Liver (tissue), 9 donors: ENCODE measurements around the gene TMEM128. TPM values are rescaled to one million over a fixed set of nuclear protein-coding genes. Genes with fewer than 3 reads are reported as not detected.
A peak's percentile ranks its signal among the peaks of the same experiment; 100 is the strongest.

Experiments
- DNase-seq: peaks from one replicate; pipeline ENCODE4 v3.0.0-alpha.2; 2017; ENCODE audit warnings: low spot score
- H3K27ac ChIP-seq, 2 donors: one replicate each; pipeline ENCODE4 v1.7.0; 2013; ENCODE audit warnings: inconsistent platforms in 2 of 2, low read length in 2 of 2, control low read depth in 1 of 2, low read depth in 1 of 2, mild to moderate bottlenecking in 1 of 2
- H3K27me3 ChIP-seq, 4 donors: one replicate each; pipeline versions ENCODE4 v1.6.1 to v1.7.0; 2013; ENCODE audit warnings: low read length in 3 of 4, inconsistent platforms in 1 of 4, mild to moderate bottlenecking in 1 of 4, moderate library complexity in 1 of 4; ENCODE audit not compliant: control insufficient read depth in 4 of 4, insufficient read depth in 4 of 4
- H3K36me3 ChIP-seq, 4 donors: one replicate each; pipeline versions ENCODE4 v1.6.1 to v1.7.0; 2013; ENCODE audit warnings: low read length in 3 of 4, mild to moderate bottlenecking in 3 of 4, low read depth in 1 of 4, moderate library complexity in 1 of 4; ENCODE audit not compliant: control insufficient read depth in 4 of 4, insufficient read depth in 3 of 4
- H3K4me1 ChIP-seq, 4 donors: one replicate each; pipeline versions ENCODE4 v1.6.1 to v1.7.0; 2013; ENCODE audit warnings: low read length in 3 of 4, mild to moderate bottlenecking in 3 of 4, moderate library complexity in 1 of 4; ENCODE audit not compliant: control insufficient read depth in 4 of 4, insufficient read depth in 4 of 4
- H3K4me3 ChIP-seq, 3 donors: one replicate each; pipeline versions ENCODE4 v1.6.1 to v1.7.0; 2013; ENCODE audit warnings: low read length in 3 of 3, control low read depth in 1 of 3, low read depth in 1 of 3, mild to moderate bottlenecking in 1 of 3
- H3K9ac ChIP-seq, 2 donors: one replicate each; pipeline ENCODE4 v1.7.0; 2013; ENCODE audit warnings: low read length in 2 of 2, mild to moderate bottlenecking in 2 of 2, moderate library complexity in 2 of 2, control low read depth in 1 of 2, low read depth in 1 of 2
- H3K9me3 ChIP-seq, 4 donors: one replicate each; pipeline versions ENCODE4 v1.6.1 to v1.7.0; 2013; ENCODE audit warnings: low read length in 3 of 4; ENCODE audit not compliant: control insufficient read depth in 4 of 4
- ATF3 ChIP-seq: IDR thresholded peaks from 2 replicates; pipeline ENCODE4 v1.6.1; 2016; ENCODE audit warnings: antibody characterized with exemption
- CTCF ChIP-seq: fragments of 150-350 bp; IDR thresholded peaks from 2 replicates; pipeline ENCODE4 v1.5.1; 2017; ENCODE audit warnings: improper control_type of control experiment, low read depth, low read length; ENCODE audit not compliant: missing input control
- EGR1 ChIP-seq, 2 donors: IDR thresholded peaks; 2 replicates each; pipeline ENCODE4 v1.6.1; 2016 to 2018; ENCODE audit warnings: antibody characterized with exemption in 2 of 2, low read depth in 2 of 2
- FOXA1 ChIP-seq: IDR thresholded peaks from 2 replicates; pipeline ENCODE4 v1.6.1; 2016; ENCODE audit warnings: antibody characterized with exemption
- FOXA2 ChIP-seq: IDR thresholded peaks from 2 replicates; pipeline ENCODE4 v1.6.1; 2016; ENCODE audit warnings: antibody characterized with exemption
- GABPA ChIP-seq, 2 donors: IDR thresholded peaks in 1 of 2; conservative IDR thresholded peaks in 1 of 2; 2 replicates each; pipeline ENCODE4 v1.6.1; 2016; ENCODE audit warnings: antibody characterized with exemption in 2 of 2, mild to moderate bottlenecking in 1 of 2, moderate library complexity in 1 of 2
- HNF4A ChIP-seq, 2 donors: conservative IDR thresholded peaks; 2 replicates each; pipeline ENCODE4 v1.6.1; 2016; ENCODE audit warnings: antibody characterized with exemption in 2 of 2, mild to moderate bottlenecking in 2 of 2
- HNF4G ChIP-seq: IDR thresholded peaks from 2 replicates; pipeline ENCODE4 v1.6.1; 2016; ENCODE audit warnings: antibody characterized with exemption
- JUND ChIP-seq, 2 donors: IDR thresholded peaks; 2 replicates each; pipeline ENCODE4 v1.6.1; 2016; ENCODE audit warnings: antibody characterized with exemption in 2 of 2
- MAX ChIP-seq: IDR thresholded peaks from 2 replicates; pipeline ENCODE4 v1.6.1; 2016; ENCODE audit warnings: antibody characterized with exemption
- NR2F2 ChIP-seq: IDR thresholded peaks from 2 replicates; pipeline ENCODE4 v1.6.1; 2016; ENCODE audit warnings: antibody characterized with exemption
- RAD21 ChIP-seq, 2 donors: IDR thresholded peaks; 2 replicates each; pipeline ENCODE4 v1.6.1; 2016; ENCODE audit warnings: antibody characterized with exemption in 2 of 2, mild to moderate bottlenecking in 2 of 2
- RXRA ChIP-seq, 2 donors: IDR thresholded peaks; 2 replicates each; pipeline ENCODE4 v1.6.1; 2017 to 2018; ENCODE audit warnings: antibody characterized with exemption in 2 of 2, mild to moderate bottlenecking in 1 of 2
- SP1 ChIP-seq: IDR thresholded peaks from 2 replicates; pipeline ENCODE4 v1.6.1; 2018; ENCODE audit warnings: antibody characterized with exemption, mild to moderate bottlenecking
- TAF1 ChIP-seq: conservative IDR thresholded peaks from 2 replicates; pipeline ENCODE4 v1.6.1; 2016; ENCODE audit warnings: antibody characterized with exemption, mild to moderate bottlenecking
- YY1 ChIP-seq: IDR thresholded peaks from 2 replicates; pipeline ENCODE4 v1.6.1; 2016; ENCODE audit warnings: antibody characterized with exemption, mild to moderate bottlenecking
- WGBS: extraction: QIAGEN DNeasy Blood & Tissue Kit; methylation state at CpG from one replicate; pipeline ENCODE4 v1.1.7; 2013; 5-methylcytosine and 5-hydroxymethylcytosine counted together
- polyA plus RNA-seq, 2 donors: library from polyadenylated mRNA; stranded (reverse) in 1 of 2; unstranded in 1 of 2; fragments of 200-250 nt in 1 of 2; fragments of >200 nt in 1 of 2; fragmentation: Nextera tagmentation in 1 of 2; extraction: Ambion mirVana in 1 of 2; gene quantifications; one replicate each; pipeline versions ENCODE4 v1.2.1 to v1.2.3, GENCODE V29; 2013 to 2015
- total RNA-seq, 2 donors: library from RNA; depleted of rRNA; stranded (reverse); fragments of >200 nt; gene quantifications; one replicate each; pipeline ENCODE4 v1.2.3, GENCODE V29; 2014
- TF ChIP-seq, protein P1 (sequence below): IDR thresholded peaks from 2 replicates; pipeline ENCODE4 v1.6.1; 2016; ENCODE audit warnings: antibody characterized with exemption
- TF ChIP-seq, protein P2 (sequence below): IDR thresholded peaks from 2 replicates; pipeline ENCODE4 v1.6.1; 2016; ENCODE audit warnings: antibody characterized with exemption, mild to moderate bottlenecking
- donor health status: healthy.
- donor health status: healthy.
- donor health status: healthy.
- donor health status: healthy.
- donor health status: healthy.

The TMEM128 gene
- total and polyA plus RNA-seq, 4 donors: 7.6 to 11.3 (median 9.2) TPM

DNA sequence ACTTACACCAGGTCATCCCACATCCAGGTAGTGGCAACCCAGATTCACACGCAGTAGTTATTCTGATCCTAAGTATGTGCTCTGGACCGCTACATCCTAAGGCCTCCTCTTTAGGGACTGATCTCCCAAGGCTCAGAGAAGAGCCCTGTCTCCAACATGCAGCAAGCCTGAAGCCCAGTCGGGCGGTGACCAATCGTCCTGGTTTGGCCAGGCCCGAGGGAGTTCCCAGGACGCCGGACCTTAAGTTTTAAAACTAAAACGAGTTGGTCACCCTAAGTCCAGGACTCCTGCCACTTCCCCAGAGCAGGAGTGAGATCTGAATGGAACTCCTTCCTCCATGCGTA lies 41.5 kb upstream of the TMEM128 start:
- Histone ChIP-seq H3K36me3 (peaks cover 0 to 16% (median 5%) of the 10 kb centered on the region in 4 donors), H3K9me3 (no peaks in the 10 kb centered on the region), H3K27me3 (no peaks in the 10 kb centered on the region), H3K27ac (peak overlapping the region; percentile 20 to 72), H3K4me3 (peak overlapping the region; percentile 85 to 96 (median 93)), H3K9ac (peak overlapping the region; percentile 66 to 95), H3K4me1 (peaks cover 6 to 24% (median 22%) of the 10 kb centered on the region in 4 donors)
- no peak for DNase-seq
- TF ChIP-seq NR2F2: no peak
- no peak for TF ChIP-seq YY1
- no peak for TF ChIP-seq JUND (IDR thresholded peaks at IDR 0.05)
- no peak for TF ChIP-seq FOXA2
- WGBS: 1% methylated on average over 10 of the region's 10 CpGs

DNA sequence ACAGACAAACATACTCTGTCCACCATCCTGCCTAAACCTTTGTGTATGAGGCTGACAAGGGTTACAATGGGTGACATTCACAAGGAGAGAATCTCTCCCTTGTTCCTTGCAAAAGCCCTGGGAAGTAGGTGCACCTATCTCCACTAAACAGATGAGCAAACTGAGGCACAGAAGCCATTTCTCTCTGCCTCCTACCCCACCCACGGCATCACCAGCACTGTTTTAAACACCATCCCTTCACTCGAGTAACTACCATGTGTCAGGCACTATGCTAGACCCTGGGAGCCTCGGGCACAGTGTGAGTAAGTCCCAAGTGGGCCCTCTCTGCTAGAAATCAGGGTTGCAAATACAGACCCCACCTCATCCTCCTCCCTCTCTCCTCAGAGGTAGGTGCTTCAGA lies 41.0 kb upstream of the TMEM128 start:
- H3K27ac ChIP-seq: no peak overlapping the region

More for the DNA sequence above, 41.0 kb upstream of the TMEM128 start:
- DNase-seq: no peak
- no peaks in the 10 kb centered on the region for H3K27me3 ChIP-seq
- H3K9ac ChIP-seq: peak overlapping the region; percentile 66 to 95
- WGBS: 36% methylated on average over 3 of the region's 3 CpGs
- peak overlapping the region; percentile 85 to 96 (median 93) for H3K4me3 ChIP-seq
- peaks cover 6 to 24% (median 22%) of the 10 kb centered on the region in 4 donors for H3K4me1 ChIP-seq
- H3K9me3 ChIP-seq: no peaks in the 10 kb centered on the region
- TF ChIP-seq GABPA (IDR thresholded peaks at IDR 0.05 in 1 of 2, conservative IDR thresholded peaks at IDR 0.05 in 1 of 2) (no peak), JUND (IDR thresholded peaks at IDR 0.05) (no peak), NR2F2 (no peak), RXRA (IDR thresholded peaks at IDR 0.05) (no peak), FOXA1 (no peak), HNF4G (no peak), RAD21 (IDR thresholded peaks at IDR 0.05) (no peak), SP1 (no peak), CTCF (no peak), YY1 (no peak), TAF1 (no peak), EGR1 (IDR thresholded peaks at IDR 0.05; ENCODE audit: low read depth in 2 of 2) (no peak), FOXA2 (no peak), ATF3 (no peak), MAX (no peak), HNF4A (conservative IDR thresholded peaks at IDR 0.05) (no peak)
- TF ChIP-seq, protein P1, sequence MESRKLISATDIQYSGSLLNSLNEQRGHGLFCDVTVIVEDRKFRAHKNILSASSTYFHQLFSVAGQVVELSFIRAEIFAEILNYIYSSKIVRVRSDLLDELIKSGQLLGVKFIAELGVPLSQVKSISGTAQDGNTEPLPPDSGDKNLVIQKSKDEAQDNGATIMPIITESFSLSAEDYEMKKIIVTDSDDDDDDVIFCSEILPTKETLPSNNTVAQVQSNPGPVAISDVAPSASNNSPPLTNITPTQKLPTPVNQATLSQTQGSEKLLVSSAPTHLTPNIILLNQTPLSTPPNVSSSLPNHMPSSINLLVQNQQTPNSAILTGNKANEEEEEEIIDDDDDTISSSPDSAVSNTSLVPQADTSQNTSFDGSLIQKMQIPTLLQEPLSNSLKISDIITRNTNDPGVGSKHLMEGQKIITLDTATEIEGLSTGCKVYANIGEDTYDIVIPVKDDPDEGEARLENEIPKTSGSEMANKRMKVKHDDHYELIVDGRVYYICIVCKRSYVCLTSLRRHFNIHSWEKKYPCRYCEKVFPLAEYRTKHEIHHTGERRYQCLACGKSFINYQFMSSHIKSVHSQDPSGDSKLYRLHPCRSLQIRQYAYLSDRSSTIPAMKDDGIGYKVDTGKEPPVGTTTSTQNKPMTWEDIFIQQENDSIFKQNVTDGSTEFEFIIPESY: no peak
- TF ChIP-seq, protein P2, sequence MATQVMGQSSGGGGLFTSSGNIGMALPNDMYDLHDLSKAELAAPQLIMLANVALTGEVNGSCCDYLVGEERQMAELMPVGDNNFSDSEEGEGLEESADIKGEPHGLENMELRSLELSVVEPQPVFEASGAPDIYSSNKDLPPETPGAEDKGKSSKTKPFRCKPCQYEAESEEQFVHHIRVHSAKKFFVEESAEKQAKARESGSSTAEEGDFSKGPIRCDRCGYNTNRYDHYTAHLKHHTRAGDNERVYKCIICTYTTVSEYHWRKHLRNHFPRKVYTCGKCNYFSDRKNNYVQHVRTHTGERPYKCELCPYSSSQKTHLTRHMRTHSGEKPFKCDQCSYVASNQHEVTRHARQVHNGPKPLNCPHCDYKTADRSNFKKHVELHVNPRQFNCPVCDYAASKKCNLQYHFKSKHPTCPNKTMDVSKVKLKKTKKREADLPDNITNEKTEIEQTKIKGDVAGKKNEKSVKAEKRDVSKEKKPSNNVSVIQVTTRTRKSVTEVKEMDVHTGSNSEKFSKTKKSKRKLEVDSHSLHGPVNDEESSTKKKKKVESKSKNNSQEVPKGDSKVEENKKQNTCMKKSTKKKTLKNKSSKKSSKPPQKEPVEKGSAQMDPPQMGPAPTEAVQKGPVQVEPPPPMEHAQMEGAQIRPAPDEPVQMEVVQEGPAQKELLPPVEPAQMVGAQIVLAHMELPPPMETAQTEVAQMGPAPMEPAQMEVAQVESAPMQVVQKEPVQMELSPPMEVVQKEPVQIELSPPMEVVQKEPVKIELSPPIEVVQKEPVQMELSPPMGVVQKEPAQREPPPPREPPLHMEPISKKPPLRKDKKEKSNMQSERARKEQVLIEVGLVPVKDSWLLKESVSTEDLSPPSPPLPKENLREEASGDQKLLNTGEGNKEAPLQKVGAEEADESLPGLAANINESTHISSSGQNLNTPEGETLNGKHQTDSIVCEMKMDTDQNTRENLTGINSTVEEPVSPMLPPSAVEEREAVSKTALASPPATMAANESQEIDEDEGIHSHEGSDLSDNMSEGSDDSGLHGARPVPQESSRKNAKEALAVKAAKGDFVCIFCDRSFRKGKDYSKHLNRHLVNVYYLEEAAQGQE: no peak
- H3K36me3 ChIP-seq: peaks cover 0 to 16% (median 7%) of the 10 kb centered on the region in 4 donors
